Testis (tissue), 2 donors: ENCODE results near the gene KLF13.

Source experiments
- CTCF ChIP-seq, 3 experiments: fragments of 450-650 bp in 2 of 3; fragments of 200-600 bp in 1 of 3; sonication (generic) in 1 of 3; IDR thresholded peaks; one replicate each; pipeline ENCODE4 v1.5.1; 2016 to 2019; ENCODE audit warnings: antibody characterized with exemption in 3 of 3, mild to moderate bottlenecking in 2 of 3, moderate library complexity in 1 of 3
- POLR2A ChIP-seq: fragments of 450-650 bp; IDR thresholded peaks from one replicate; pipeline ENCODE4 v1.6.1; 2017; ENCODE audit warnings: antibody characterized with exemption, mild to moderate bottlenecking, moderate library complexity

DNA sequence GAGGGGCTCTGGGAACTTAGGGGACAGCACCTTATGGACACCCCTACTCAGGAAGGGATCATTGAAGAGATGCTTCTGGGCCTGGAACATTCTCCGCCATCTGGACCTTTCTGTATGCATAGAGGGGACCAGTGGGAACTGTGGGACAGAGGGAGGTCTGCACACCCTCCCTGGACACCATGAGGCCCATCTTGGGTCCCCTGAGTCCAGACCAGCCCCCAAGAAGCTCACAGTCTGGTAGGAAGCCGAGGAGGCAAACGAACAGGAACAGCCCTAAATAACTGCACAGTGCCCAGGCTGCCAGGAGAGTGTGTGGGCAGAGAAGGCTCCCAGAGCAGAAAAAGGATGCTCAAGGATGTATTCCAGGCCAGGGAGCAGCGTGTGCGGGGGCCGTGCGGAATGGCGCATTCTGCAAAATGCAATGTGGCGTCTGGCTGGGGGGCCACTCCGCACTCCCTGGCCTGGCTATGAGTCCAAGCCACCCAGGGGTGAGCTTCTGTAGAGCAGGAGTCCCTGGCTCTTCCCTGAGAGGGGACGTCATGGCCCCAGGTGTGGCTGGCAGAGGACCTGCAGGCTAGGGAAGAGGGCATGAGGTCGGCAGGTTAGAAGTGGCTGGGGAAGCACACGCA lies 24.5 kb upstream of the KLF13 start:
- no peak for TF ChIP-seq CTCF (IDR thresholded peaks at IDR 0.05)
- no peak for TF ChIP-seq POLR2A
